ENCODE data around the gene TMBIM4.
"Not testable (repeated sequence)": the region's sequence is repeated elsewhere in the genome, so short reads cannot be mapped to it uniquely, and the experiment has no call there.

Gene TMBIM4

DNA sequence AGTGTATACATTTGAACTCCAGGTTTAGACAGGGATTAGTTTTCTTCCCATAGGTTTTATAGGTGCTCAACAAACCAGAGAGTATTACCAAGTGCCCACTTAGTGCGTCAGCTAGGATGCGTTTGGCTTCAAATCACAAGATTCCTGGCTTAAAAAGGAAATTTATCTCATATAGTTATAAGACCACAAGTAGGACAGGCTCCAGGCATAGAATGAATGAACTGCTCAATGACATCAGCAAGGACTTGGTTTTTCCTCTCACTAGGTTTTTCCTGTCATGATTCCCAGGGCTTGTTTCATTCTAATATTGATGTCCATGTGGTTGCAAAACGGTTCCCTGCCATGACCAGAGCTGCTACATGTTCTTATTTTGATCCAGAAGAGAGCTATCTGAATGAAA lies 13.2 kb upstream of the TMBIM4 start:
- DNase-seq, result no peak

DNA sequence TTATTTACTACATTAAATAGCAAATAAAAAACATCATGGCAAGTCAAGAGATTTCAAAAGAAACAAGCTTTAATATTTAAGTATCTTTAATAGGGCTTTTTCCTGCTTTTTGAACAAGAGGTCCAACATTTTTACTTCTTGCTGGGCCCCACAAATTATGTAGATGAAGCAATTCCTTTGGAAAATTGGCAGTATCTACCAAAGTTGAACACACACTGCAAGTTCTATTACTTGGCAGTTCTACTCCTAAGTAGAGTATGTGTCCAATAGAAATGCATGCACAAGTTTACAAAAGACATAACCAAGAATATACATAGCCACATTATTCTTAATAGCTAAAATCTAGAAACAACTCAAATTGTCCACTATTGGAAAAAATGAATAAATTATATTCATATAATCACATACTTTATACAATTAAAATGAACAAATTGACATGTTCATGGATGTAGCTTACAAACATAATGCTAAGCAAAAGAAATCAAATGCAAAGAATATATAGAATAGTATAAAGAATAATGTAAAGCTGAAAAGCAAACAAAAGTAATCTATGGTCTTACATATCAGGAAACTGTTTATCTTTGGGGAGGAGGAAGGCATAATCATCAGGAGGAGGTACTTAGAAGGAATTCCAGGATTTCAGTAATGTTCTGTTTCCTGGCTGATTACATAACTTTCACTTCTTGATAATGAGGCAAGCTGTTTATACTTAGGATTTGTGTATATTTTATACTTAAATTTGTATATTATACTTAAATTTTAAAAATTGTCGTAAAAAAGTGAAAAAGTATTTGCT lies 6.5 kb upstream of the TMBIM4 start:
- DNase-seq, result no peak

DNA sequence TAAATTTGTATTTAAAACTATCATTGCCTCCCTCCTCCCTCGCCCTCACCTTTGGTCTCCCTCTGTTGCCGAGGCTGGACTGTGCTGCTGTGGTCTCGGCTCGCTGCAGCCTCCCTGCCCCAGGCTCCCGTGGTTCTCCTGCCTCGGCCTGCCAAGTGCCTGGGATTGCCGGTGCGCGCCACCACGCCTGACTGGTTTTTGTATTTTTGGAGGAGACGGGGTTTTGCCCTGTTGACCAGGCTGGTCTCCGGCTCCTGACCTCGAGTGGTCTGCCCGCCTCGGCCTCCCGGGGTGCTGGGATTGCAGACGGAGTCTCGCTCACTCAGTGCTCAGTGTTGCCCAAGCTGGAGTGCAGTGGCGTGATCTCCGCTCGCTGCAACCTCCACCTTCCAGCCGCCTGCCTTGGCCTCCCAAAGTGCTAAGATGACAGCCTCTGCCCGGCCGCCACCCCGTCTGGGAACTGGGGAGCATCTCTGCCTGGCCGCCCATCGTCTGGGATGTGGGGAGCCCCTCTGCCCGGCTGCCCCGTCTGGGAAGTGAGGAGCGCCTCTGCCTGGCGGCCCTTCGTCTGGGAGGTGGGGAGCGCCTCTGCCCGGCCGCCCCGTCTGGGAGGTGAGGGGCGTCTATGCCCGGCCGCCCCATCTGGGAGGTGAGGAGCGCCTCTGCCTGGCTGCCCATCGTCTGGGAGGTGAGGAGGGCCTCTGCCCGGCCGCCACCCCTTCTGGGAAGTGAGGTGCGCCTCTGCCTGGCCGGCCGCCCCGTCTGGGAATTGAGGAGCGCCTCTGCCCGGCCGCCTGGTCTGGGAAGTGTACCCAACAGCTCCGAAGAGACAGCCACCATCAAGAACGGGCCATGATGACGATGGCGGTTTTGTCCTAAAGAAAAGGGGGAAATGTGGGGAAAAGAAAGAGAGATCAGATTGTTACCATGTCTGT lies 4.9 kb upstream of the TMBIM4 start:
- DNase-seq, result not testable (repeated sequence)

DNA sequence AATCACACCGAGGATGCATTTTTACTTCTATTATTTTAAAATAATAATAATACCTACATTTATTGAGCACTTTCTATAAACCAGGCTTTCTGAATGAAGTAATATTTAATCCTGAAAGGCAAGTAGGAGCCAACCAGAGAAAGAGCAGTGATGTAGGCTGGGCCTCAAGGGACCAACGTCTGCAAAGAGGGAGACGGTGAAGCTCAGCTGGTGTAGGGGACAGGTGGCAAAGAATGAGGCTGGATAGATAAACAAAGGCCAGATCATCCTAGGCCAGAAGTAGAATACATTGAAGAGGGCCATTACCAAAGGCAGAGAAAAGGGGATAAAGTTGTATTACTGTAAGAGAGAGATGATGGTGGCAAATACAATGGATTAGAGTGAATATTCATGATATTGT lies 810 bp upstream of the TMBIM4 start:
- no peak for DNase-seq

DNA sequence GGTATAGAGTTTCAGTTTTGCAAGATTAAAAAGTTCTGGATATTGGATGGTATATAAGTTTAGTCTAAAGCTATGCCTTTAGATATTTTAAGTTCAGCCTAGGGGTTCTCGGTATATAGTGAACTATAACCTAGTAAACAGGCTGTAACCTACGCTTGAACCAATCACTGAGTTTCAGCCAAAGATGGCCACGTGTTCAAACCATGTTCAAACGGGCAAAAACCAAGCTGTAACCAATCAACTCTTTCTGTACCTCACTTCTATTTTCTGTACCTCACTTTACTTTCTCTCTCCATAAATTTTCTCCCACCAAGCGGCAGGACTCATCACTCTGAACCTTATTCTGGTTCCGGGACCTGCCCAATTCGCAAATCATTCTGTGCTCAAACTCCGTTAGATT lies 1.4 kb downstream of the TMBIM4 start:
- no peak for DNase-seq

DNA sequence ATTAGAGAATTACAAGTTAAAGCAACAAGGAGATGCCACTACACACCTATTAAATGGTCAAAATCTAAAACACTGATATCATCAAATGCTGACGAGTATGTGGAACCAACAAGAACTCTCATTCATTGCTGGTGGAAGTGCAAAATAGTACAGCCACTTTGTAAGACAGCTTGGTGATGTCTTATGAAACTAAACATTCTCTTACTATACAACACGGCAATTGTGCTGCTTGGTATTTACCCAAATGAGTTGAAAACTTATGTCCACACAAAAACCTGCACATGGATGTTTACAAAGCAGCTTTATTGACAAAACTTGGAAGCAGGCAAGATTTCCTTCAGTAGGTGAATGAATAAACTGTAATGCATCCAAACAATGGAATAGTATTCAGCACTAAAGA lies 3.2 kb downstream of the TMBIM4 start:
- DNase-seq, result no peak

DNA sequence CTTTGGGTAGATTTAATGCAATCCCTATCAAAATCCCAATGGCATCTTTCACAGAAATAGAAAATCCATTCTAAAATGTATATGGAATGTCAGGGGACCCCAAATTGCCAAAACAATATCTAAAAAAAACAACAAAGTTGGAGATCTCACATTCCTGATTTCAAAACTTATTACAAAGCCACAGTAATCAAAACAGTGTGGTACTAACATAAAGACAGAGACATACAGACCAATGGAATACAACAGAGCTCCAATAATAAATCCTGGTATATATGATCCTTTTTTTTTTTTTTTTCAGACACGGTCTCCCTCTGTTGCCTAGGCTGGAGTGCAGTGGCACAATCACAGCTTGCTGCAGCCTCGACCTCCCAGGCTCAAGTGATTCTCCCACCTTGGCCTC lies 4.7 kb downstream of the TMBIM4 start:
- DNase-seq, result no peak

DNA sequence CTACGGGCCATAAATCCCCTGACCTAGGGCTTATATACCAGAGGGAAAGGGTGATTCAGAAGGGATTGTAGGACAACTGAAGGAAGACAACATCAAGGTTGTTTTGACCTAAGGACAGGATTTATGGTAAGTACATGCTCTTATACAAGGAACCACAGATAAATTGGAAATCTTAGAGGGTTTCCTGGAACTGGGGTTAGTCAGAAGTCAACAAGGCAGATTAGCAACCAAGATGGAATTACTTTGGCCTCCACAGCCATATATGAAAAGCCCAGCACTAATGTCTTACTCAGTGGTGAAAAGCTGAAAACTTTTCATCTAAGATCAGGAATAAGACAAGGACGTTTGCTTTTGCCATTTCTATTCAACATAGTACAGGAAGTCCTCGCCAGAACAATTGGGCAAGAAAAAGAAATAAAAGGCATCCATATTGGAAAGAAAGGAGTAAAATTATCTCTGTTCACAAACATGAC lies 5.4 kb downstream of the TMBIM4 start:
- no peak for DNase-seq

DNA sequence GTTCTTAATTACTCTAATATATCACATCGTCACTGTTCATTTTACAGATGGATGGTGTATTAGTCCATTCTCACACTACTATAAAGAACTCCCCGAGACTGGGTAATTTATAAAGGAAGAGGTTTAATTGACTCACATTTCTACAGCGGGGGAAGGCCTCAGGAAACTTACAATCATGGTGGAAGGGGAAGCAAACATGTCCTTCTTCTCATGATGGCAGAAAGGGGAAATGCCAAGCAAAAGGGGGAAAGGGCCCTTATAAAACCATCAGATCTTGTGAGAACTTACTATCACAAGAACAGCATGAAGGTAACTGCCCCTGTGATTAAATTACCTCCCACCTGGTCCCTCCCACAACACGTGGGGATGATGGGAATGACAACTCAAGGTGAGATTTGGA lies 6.5 kb downstream of the TMBIM4 start:
- no peak for DNase-seq

DNA sequence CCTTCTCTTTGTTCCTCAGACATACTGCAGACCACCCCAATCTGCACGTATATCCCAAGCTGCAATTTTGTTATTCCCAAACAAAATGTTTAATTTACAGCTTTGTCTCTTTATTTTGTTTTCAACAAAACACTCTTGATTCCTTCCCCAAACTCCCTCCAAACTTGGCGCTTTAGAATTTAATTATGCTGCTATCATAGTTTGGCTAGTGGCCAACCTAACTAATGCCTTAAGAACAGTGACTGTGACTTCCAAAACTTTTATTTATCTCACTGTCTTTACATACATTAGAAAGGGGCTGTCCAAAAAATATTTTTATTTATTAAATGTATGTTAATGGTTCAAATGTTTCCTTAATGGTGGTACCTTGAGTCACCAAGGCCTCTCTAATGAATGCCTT lies 7.1 kb downstream of the TMBIM4 start:
- DNase-seq, result no peak

DNA sequence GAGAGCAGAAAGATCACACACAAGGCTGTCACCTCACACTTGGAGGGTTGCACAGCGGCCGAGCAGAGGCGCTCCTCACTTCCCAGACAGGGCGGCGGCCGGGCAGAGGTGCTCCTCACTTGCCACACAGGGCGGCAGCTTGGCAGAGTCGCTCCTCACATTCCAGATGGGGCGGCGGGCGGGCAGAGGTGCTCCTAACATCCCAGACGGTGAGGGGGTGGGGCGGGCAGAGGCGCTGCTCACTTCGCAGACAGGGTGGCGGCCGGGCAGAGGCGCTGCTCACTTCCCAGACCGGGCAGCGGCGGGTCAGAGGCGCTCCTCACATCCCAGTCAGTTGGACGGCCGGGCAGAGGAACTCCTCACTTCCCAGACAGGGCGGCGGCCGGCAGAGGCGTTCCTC lies 9.1 kb downstream of the TMBIM4 start:
- DNase-seq, result no peak

DNA sequence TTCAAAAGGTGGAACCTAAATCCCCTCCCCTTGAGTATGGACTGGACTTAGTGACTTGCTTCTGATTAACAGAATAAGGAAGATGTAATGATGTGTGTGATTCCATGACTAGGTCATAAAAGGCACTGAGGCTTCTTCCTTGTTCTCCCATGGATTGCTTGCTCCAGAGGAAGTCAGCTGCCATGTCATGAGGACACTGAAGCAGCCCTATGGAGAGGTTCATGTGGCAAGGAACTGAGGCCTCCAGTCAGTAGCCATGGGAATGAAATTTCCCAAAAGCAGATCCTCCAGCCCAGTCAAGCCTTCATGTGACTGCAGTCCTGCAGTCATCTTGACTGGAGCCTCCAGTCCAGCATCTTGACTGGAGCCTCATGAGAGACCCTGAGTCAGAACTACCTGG lies 10.7 kb downstream of the TMBIM4 start:
- no peak for DNase-seq

DNA sequence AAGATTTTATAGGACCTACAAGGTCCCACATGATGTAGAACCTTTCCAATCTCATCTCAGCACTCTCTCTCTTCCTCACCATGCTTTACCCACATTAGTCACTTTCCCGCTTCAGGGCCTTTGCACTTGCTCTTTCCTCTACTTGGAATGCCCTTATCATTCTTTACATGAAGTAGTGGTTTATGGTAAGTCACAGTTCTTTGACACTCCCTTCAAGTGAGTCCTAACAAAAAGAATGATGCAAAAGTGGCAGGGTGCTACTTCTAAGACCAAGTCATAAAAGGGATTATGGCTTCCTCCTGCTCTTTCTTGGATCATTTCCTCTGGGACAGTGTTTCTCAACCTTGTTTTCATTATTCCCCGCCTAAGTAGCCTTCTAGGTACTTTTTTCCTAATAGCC lies 13.1 kb downstream of the TMBIM4 start:
- DNase-seq, result no peak

DNA sequence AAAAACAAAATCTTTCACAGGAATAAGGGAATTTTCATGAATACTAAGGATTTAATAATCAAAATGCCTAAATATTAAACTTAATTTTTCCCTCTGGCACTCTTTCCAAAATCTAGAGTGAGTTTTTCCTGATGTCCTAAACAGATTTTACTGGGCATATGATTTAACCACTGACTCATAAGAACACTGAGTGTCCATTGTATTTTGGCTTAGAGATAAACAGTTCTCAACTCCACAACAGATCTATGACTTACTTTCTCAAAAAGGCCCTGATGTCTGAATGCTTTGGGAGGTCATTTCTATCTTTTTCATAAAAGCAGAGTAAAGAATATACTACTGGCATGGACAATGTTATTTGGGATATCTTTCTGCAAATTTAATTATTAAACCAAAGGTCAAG lies 15.0 kb downstream of the TMBIM4 start:
- no peak for DNase-seq

DNA sequence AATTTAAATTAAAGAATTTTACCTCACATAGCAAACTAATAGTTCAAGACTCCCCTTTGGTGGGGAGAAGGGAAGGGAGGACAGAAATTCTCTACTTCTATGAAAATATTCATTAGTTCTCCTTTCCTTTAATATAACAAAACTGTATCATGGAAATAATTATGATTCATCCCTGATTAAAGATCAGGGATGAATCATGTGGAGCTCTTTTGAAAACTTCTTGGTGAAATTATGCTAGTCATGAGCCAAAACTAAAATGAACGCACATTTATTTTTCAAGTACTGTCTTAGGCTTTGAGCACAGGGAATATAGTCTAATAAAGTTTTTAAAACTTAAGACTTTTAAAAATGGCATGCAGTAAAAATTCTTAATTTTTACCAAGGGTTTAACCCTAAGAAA lies 17.1 kb downstream of the TMBIM4 start:
- DNase-seq, result no peak

DNA sequence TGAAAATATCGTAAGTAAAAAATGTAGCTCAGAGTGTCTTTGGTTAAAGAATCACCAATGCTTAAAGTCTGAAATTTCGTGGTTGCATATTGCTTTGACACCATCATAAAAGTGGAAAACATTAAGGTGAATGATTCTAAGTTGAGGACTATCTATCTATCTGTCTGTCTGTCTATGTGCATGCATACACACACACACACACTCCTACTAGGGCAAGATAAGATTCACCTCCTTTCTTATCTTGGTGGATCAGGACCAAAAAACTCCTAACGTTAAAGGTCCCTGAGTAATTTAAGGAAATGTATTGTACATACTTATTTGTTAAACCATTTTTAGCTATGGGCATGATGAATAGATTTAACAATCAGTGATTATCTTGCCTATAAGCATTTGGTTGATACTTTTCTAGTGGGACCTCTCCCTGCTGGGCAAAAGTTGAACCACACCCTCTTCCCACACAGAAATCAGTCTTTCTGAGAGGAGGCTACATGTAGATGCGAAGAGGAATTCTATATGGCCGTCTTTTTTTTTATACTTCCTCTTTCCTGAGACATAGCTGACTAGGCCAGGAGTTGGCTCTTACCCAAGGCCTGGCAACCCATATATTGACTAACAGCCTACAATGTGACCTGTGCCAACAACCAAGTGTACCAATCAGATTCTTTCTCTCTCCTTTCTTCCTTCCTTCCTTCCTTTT lies 19.9 kb downstream of the TMBIM4 start:
- no peak for DNase-seq

DNA sequence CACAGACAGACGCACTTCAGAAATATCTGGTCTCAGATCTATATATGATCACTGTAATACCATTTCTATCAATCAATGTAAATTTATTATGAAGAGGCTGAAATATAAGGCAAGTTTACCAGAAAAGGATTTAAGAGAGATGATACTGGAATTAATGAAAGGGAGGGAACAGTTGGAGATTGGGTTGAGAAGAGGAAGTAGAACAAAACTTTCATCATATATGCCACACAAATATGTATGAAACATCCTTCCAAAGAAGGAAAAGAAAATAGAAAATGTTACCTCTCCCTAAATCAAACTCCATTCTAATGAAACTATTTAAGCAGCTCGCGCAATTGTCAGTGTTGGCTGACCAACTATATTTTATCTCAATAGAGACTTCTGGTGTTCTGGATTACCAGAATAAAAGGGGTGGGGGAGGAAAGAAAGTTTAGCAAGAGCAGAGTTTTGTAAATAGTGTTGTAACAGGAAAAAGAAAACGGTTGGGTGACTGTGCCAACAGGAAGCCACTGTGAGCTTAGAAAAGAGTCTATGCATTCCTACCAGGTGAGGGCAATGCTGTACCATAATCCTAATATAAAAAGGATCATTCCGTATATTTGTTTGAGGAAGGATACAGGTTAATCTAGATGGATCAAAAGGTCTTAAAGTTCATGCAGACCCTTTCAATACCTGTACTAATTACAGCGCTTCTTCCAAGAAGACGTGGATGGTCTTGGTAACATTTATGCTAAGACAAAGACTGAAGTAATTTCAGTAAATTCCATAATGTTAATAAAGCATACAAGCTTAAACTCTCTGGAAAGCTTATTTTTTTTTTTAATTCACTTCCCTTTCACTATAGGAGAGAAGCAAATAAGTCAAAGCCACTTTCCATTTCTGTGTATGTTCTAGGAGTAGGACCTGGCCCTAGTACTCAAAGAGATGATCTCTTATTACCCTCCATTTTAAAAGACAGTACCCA lies 24.7 kb downstream of the TMBIM4 start:
- no peak for DNase-seq

DNA sequence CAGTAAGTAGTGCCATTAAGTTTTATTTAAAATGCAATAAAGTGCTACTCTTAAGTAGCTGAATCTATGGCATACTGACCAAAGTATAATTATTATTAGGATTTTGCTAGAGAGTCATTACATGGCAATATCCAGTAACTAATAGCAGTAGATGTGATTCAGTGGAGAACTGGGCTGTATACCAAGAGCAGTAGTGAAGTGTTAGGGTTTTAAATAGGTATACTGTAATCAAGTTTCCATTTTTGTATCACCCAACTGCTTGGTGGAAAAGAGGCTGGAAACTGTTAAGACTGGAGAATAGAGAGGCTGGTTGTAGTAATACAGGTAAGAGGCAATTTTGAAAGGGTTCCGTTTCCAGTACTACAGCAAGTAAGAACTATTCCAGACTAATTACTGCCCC lies 25.9 kb downstream of the TMBIM4 start:
- DNase-seq, result no peak

DNA sequence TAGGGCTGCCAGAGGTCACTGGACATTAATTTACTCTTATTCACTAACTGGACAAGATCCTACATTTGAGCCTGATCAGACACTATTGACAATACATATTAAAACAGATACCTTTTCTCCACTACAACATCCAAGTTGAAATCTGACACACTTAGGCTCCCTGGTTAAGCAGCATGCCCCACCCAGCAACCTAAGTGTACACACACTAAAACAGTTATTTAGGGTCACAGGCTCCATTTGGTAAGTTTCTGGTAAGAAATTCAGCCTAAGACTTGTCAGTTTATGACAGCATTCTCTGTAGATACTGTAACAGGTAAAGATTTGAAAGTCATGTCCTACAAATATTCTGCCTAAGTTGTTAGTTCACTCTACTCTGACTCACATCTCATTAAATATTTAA lies 27.0 kb downstream of the TMBIM4 start:
- no peak for DNase-seq

DNA sequence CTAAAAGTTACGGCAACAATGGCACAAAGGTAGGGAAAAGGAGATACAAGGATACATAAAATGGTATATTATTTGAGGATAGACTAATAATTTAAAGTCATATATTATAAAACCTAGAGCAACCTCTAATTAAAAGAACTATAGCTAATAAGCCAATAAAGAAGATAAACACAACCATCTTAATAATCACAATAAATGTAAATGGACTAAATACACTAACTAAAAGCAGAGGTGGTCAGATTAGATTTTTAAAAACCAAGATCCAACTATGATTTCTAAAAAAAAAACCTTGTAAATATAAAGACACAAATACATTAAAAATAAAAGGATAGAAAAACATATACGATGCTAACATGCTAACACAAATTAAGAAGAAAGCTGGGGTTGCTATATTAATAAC lies 28.5 kb downstream of the TMBIM4 start:
- no peak for DNase-seq

DNA sequence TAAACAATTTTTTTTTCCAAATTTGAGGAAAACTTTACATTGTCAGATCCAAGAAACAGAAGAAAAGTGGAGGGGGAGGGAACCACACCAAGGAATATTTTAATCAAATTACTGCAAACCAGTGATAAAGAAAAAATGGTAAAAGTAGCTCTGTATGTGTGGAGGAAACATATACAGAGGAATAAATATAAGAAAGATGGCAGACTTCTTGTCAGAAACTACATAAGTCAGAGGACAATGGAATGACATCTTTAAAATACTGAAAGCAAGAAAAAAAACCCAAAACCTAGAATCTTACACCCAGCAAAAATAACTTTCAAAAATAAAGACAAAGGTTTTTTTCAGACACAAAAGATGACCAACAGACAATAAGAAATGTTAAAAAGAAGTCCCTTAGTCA lies 29.1 kb downstream of the TMBIM4 start:
- DNase-seq, result no peak

DNA sequence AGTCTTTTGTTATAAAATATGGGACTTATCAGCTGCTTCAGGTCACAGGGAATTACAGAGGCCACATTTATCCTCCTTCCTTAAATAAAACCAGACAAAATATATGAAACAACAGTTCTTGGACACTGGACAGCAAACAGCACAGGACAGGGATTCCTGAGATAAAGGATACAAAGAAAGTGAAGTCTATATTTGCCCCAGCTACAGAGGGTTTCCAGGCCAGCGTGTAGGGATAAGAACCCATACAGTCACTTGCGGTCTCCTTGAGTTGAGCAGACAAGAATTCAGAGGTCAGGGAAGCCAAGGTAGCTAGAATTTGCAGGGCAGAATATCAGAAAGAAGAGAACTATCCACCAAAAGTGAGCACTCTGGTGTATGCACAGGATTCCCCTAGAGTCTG lies 30.5 kb downstream of the TMBIM4 start:
- no peak for DNase-seq

Measured in NK-92 treated with Interleukin-12 subunit alpha and Interleukin-12 subunit beta, amount 100 ng/mL, for 24 hours (cell line).